SK-N-SH treated with all-trans-retinoic acid at 6 μM for 48 hours (cell line): ENCODE measurements around the gene UVRAG.

ENCODE experiments used
- ESRRG ChIP-seq: fragments of 250-450 bp; sonication (Bioruptor Pico); IDR thresholded peaks from 2 replicates; pipeline ENCODE4 v1.6.1; 2021; ENCODE audit warnings: mild to moderate bottlenecking
- SNAI2 ChIP-seq: fragments of 250-450 bp; sonication (Bioruptor Pico); IDR thresholded peaks from 2 replicates; pipeline ENCODE4 v1.5.0; 2020; ENCODE audit warnings: mild to moderate bottlenecking, moderate library complexity
- TOX ChIP-seq: fragments of 250-450 bp; sonication (Bioruptor Pico); IDR thresholded peaks from 2 replicates; pipeline ENCODE4 v1.8.0; 2021; ENCODE audit warnings: mild to moderate bottlenecking, moderate library complexity, borderline replicate concordance

DNA sequence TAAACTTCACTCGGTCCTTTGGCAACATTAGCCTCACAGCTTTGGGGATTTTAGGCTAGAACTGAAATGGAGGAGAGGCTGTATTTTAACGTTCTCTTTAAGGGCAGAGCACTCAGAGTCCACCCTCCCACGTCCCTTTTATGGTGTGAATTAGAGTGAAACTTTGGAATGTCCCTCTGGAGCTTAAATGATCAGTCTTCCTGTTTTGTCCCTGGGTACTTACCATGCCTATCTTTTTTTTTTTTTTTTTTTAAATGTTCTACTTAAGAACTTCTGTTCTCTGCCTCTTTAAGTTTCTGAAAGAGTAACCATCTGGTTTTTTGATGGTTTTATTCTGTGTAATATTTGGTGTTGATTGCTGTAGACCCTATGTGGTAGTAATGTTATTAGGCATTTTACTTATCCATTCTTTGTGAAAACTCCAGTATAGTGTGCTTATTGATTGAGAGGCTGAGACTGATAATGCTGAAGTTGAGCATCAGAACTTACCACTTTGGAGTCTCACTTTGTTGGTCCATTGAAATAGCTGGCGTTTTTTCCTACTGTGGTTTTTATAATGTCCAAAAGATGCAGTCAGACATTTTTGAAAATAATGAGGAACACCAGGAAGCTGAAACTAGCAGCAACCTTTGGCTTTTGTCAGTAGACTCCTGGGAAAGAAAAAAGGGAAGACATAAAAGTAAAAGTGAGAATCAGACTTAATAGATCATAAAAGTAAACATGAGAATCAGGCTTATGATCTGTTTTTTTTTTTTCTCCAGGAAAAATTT, 11.6 kb downstream of the UVRAG start:
- TF ChIP-seq TOX (CRISPR knock-in tag) (no peak), SNAI2 (no peak), ESRRG (CRISPR knock-in tag) (no peak)
